Ascending aorta (tissue), 2 donors: ENCODE data around the gene AMH. TPM values are rescaled to one million over a fixed set of nuclear protein-coding genes. Genes with fewer than 3 reads are reported as not detected.

Experiments
- DNase-seq, 2 donors: peaks; one replicate each; pipeline ENCODE4 v3.0.0-alpha.2; 2019; ENCODE audit warnings: low spot score in 2 of 2
- H3K27ac ChIP-seq, 2 donors: fragments of 200-600 bp; sonication (generic); one replicate each; pipeline ENCODE4 v1.5.1; 2016 to 2017; ENCODE audit warnings: mild to moderate bottlenecking in 1 of 2
- H3K27me3 ChIP-seq: fragments of 200-600 bp; sonication (generic); one replicate; pipeline ENCODE4 v1.5.1; 2017
- H3K36me3 ChIP-seq, 2 donors: fragments of 200-600 bp; sonication (generic); one replicate each; pipeline ENCODE4 v1.5.1; 2016
- H3K4me1 ChIP-seq, 2 donors: fragments of 200-600 bp; sonication (generic); one replicate each; pipeline ENCODE4 v1.5.1; 2016 to 2017; ENCODE audit warnings: mild to moderate bottlenecking in 1 of 2
- H3K4me3 ChIP-seq, 2 donors: fragments of 200-600 bp; sonication (generic); one replicate each; pipeline ENCODE4 v1.5.1; 2016 to 2017; ENCODE audit warnings: mild to moderate bottlenecking in 1 of 2
- H3K9me3 ChIP-seq, 2 donors: fragments of 200-600 bp; sonication (generic); one replicate each; pipeline ENCODE4 v1.5.1; 2016
- intact Hi-C: fragments of 100-400 bp; cut with DNase I; formaldehyde crosslinking; loops from one replicate; pipeline ENCODE4 v1.15.1; 2023
- total RNA-seq: library from RNA; depleted of rRNA; stranded (reverse); fragments of >200 nt; gene quantifications from one replicate; pipeline ENCODE4 v1.1.0, GENCODE V29; 2016
- TF ChIP-seq, protein P1 (sequence below), 3 experiments: fragments of 200-600 bp in 2 of 3; fragments of 450-650 bp in 1 of 3; sonication (generic) in 2 of 3; IDR thresholded peaks; one replicate each; pipeline ENCODE4 v1.5.1; 2016 to 2019; ENCODE audit warnings: antibody characterized with exemption in 3 of 3, mild to moderate bottlenecking in 1 of 3, moderate library complexity in 1 of 3

Gene AMH
- total RNA-seq, 1 donor from 2014 or later: not detected

DNA sequence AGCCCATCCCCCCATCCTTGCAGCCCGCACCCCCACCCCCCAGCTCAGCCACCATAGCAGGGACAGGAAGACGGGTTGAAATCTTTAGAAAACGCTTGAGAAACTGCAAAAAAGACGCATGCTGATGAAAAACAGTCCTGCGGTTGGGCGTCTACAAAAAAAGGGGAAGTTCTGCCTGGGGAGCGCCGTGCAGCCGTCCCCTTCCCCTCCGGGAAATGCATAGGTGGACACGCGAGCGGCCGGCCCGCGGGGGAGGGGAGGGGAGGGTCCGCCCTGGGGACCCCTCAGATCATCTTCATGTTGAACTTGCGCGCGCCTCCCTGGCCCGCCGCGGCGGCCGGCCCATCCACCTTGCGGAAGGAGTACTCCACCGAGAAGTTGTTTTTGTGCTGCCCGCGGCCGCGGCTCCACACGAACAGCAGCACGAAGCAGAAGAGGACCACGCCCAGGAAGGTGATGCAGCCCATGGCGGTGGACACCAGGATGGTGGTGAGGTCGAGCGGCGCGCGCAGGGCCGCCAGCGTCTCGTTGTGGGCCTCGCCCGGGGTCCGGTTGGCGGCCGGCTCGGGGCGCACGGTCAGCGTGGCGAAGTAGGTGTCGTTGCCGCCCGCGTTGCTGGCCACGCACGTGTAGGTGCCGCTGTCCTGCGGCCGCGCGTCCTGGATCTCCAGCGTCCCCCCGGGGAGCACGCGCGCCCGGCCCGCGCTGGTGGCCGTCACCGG, 40.8 kb downstream of the AMH start:
- Histone ChIP-seq H3K9me3 (no peaks in the 10 kb centered on the region), H3K4me3 (peak overlapping the region; percentile 45 to 58), H3K27ac (peak overlapping the region in 1 of 2 donors; percentile 30), H3K27me3 (peaks cover 16% of the 10 kb centered on the region), H3K4me1 (peaks cover 17 to 28% of the 10 kb centered on the region in 2 donors), H3K36me3 (no peaks in the 10 kb centered on the region)
- TF ChIP-seq, protein P1, sequence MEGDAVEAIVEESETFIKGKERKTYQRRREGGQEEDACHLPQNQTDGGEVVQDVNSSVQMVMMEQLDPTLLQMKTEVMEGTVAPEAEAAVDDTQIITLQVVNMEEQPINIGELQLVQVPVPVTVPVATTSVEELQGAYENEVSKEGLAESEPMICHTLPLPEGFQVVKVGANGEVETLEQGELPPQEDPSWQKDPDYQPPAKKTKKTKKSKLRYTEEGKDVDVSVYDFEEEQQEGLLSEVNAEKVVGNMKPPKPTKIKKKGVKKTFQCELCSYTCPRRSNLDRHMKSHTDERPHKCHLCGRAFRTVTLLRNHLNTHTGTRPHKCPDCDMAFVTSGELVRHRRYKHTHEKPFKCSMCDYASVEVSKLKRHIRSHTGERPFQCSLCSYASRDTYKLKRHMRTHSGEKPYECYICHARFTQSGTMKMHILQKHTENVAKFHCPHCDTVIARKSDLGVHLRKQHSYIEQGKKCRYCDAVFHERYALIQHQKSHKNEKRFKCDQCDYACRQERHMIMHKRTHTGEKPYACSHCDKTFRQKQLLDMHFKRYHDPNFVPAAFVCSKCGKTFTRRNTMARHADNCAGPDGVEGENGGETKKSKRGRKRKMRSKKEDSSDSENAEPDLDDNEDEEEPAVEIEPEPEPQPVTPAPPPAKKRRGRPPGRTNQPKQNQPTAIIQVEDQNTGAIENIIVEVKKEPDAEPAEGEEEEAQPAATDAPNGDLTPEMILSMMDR (IDR thresholded peaks at IDR 0.05): no peak
- DNase-seq: no peak
- intact Hi-C loops: no loop called here

- H3K27me3 ChIP-seq: peaks cover 16% of the 10 kb centered on the region
- H3K36me3 ChIP-seq: no peaks in the 10 kb centered on the region
- H3K4me1 ChIP-seq: peaks cover 17 to 29% of the 10 kb centered on the region in 2 donors
- no peak for DNase-seq
- TF ChIP-seq, protein P1 (IDR thresholded peaks at IDR 0.05): no peak
- no peaks in the 10 kb centered on the region for H3K9me3 ChIP-seq
- H3K27ac ChIP-seq: no peak overlapping the region
- intact Hi-C loops: no loop called here
- H3K4me3 ChIP-seq: peak overlapping the region; percentile 45 to 58
Observed at GRCh38 chr19:2290441-2291184, 41.5 kb downstream of the AMH start.

DNA sequence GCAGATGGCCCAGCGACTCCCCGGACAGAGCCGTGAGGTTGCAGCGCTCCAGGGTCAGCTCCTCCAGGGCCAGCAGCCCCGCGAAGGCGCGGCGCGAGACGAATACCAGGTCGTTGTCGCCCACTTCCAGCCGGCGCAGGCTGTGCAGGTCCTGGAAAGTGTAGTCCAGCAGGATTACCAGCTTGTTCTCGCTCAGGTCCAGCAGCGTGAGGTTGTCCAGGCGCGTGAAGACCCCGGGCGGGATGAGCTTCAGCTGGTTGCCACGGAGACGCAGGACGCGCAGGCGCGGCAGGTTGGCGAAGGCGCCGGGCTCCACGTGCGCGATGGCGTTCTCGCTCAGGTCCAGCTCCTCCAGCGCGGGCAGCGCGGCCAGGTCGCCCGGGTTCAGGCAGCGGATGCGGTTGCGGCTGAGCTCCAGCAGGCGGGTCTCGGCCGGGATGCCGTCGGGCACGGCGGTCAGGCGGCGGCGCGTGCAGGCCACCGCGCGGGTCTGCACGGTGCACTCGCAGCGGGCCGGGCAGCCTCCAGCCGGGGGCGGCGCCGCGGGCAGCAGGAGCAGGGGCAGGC, 42.1 kb downstream of the AMH start:
- DNase-seq: no peak
- intact Hi-C loops: no loop called here

DNA sequence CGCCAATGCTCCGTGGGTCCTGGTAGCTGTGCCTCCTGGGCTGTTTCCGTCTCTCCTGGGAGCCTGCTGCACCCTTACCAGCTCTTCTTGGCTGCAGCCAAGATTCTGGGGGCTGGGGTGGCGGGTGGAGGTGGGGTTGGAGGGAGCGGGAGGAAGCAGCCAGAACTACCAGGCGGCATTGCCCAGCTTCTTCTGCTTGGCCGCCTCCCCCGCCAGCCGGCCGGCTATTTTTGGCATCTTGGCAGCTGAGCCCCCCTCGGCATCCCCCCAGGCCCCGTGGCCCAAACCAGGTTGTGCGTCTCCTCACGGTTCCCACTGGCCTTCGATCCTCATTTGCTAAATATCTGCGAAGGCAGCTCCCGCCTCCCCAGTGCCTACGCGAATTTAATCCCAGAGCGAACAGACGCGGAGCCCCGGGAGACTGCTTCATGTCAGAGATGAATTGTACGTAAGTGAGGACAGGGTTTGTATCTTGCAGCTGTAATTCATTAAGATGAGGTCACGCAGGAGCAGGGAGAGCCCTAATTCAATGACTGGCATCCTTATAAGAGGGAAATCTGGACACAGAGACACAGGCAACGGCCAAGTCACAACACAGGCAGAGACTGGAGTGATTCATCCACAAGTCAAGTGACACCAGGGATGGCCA, 45.7 kb downstream of the AMH start:
- peaks cover 16 to 26% of the 10 kb centered on the region in 2 donors for H3K4me1 ChIP-seq
- TF ChIP-seq, protein P1 (IDR thresholded peaks at IDR 0.05): no peak
- no peaks in the 10 kb centered on the region for H3K9me3 ChIP-seq
- H3K27ac ChIP-seq: peak overlapping the region; percentile 34 to 64
- H3K4me3 ChIP-seq: peak overlapping the region in 1 of 2 donors; percentile 45
- H3K27me3 ChIP-seq: peaks cover 10% of the 10 kb centered on the region
- H3K36me3 ChIP-seq: no peaks in the 10 kb centered on the region
- intact Hi-C loops: no loop called here
- DNase-seq: no peak

More for the DNA sequence above, 42.1 kb downstream of the AMH start:
- TF ChIP-seq, protein P1 (IDR thresholded peaks at IDR 0.05): no peak
- peaks cover 17 to 29% of the 10 kb centered on the region in 2 donors for H3K4me1 ChIP-seq
- H3K4me3 ChIP-seq: peak overlapping the region; percentile 45 to 58
- no peaks in the 10 kb centered on the region for H3K9me3 ChIP-seq
- H3K27ac ChIP-seq: no peak overlapping the region
- H3K27me3 ChIP-seq: peaks cover 16% of the 10 kb centered on the region
- no peaks in the 10 kb centered on the region for H3K36me3 ChIP-seq

GRCh38 chr19:2296141-2296540, 47.0 kb downstream of the AMH start:
- Histone ChIP-seq H3K4me3 (no peak overlapping the region), H3K27me3 (no peaks in the 10 kb centered on the region), H3K27ac (no peak overlapping the region), H3K9me3 (no peaks in the 10 kb centered on the region), H3K4me1 (peaks cover 8 to 15% of the 10 kb centered on the region in 2 donors), H3K36me3 (no peaks in the 10 kb centered on the region)
- intact Hi-C loops: no loop called here
- DNase-seq: no peak
- TF ChIP-seq, protein P1 (IDR thresholded peaks at IDR 0.05): no peak
